Measurements from ENCODE around the gene BCKDHB.

GRCh38 chr6:80183019-80183795 is 76.7 kb downstream of the BCKDHB start:
- TF ChIP-seq TAF1 (IDR thresholded peaks at IDR 0.05; ENCODE audit: low read depth, low read length), result no peak
- TF ChIP-seq SPI1 (IDR thresholded peaks at IDR 0.05; ENCODE audit: low read depth, low read length), result no peak
